Loucy (cell line): Measurements from ENCODE around the gene TNFSF15.

Experiments
- EZH2phosphoT487 ChIP-seq: fragments of 200-600 bp; IDR thresholded peaks from 2 replicates; pipeline ENCODE4 v1.6.1; 2018; ENCODE audit warnings: antibody characterized with exemption, mild to moderate bottlenecking, moderate library complexity, borderline replicate concordance
- TF ChIP-seq, protein P1 (sequence below): fragments of 200-600 bp; sonication (generic); conservative IDR thresholded peaks from 2 replicates; pipeline ENCODE4 v1.5.1; 2014; ENCODE audit warnings: mild to moderate bottlenecking, antibody characterized with exemption, low read length

DNA sequence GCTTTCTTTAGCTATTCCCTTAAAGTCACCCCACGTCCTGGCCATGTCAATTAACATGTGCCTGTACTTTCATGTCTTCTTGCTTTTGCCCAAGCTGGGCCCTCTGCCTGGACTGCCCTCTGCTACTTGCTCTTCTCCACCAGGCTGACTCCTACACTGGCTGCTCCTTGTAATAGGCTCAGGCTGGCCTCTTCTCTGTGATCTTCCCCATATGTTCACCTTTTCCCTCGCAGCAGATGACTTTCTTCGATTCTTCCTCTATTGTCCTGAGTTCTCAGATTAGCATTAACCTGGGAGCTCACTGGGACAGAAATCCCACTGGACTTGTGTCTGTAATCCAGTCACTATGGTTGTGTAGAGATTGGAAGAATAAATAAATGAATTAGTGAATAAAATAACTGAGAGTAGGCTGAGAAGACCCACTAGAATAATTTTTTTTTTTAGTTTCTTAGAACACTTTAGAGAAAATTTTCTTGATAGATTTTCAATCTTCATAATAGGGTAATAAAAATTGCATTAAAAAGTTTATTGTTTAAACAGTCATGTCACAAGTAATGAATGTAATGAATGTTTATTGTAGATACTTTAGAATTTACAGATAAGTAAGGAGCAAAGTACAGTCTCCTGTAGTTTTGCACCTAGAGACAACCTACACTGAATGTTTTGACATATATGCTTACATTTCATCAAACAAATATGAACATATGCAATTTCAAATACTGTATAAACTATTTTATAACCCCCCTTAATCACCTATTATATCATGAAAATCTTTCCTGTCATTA lies 47.4 kb upstream of the TNFSF15 start:
- TF ChIP-seq, protein P1, sequence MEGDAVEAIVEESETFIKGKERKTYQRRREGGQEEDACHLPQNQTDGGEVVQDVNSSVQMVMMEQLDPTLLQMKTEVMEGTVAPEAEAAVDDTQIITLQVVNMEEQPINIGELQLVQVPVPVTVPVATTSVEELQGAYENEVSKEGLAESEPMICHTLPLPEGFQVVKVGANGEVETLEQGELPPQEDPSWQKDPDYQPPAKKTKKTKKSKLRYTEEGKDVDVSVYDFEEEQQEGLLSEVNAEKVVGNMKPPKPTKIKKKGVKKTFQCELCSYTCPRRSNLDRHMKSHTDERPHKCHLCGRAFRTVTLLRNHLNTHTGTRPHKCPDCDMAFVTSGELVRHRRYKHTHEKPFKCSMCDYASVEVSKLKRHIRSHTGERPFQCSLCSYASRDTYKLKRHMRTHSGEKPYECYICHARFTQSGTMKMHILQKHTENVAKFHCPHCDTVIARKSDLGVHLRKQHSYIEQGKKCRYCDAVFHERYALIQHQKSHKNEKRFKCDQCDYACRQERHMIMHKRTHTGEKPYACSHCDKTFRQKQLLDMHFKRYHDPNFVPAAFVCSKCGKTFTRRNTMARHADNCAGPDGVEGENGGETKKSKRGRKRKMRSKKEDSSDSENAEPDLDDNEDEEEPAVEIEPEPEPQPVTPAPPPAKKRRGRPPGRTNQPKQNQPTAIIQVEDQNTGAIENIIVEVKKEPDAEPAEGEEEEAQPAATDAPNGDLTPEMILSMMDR = no peak
- TF ChIP-seq EZH2phosphoT487 = no peak
